HG03175 (cell line): Measurements from ENCODE around the gene TENM4.
A peak's percentile ranks its signal among the peaks of the same experiment; 100 is the strongest.

Experiments
- ATAC-seq: cut with Tn5 transposase; IDR thresholded peaks from one replicate; pipeline ENCODE4 v1.9.1; 2021; ENCODE audit warnings: mild to moderate bottlenecking, moderate library complexity; ENCODE audit not compliant: unreplicated experiment

The TENM4 gene

DNA sequence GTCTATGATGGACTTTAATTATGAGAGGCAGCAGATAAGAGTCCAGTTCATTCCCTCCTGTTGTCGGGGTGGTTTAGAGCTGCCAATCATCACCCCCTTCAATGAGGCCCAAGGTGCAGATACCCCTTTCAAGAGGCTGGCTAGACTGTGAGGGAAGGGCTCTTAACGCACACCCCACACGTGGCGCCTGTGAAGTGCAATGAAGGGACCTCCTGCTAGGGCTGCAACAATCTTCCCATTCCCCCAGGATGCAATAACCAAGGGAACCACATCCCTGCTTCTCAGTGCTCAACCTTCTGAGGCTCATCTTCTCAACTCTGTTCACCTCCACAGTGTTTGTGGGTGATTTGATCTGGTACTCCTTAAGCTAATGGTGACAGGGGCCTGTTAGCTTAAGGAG lies 19.0 kb downstream of the TENM4 start:
- ATAC-seq = no peak

GRCh38 chr11:79419120-79419519 lies 21.7 kb downstream of the TENM4 start:
- ATAC-seq = no peak

- ATAC-seq = no peak
Observed at GRCh38 chr11:79418241-79418640, 22.6 kb downstream of the TENM4 start.

- no peak for ATAC-seq
Observed at GRCh38 chr11:79417069-79417920, 23.5 kb downstream of the TENM4 start.

- no peak for ATAC-seq
Observed at GRCh38 chr11:79415912-79416311, 24.9 kb downstream of the TENM4 start.

GRCh38 chr11:79415411-79415810 lies 25.4 kb downstream of the TENM4 start:
- ATAC-seq = no peak

- ATAC-seq = no peak
Observed at GRCh38 chr11:79414644-79415317, 26.0 kb downstream of the TENM4 start.

GRCh38 chr11:79414041-79414440 lies 26.8 kb downstream of the TENM4 start:
- ATAC-seq = no peak

DNA sequence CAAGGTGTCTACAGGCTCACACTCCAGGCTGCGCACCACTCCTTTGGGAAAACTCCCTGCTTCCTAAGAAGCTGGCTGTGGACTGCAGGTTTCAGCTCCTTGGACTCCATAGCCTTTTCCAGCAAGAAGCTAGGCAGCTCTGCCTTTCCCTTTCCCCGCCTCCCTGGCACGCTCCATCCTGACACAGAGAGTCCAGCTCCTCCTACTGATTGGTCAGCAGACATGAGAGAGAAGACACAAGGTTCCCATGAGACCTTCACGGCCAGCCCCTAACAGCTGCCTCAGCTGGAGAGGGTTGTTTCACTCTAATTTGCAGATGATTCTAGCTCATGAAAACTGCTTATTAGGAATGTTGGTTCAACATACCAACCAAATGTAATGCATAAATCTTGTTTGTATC lies 27.6 kb downstream of the TENM4 start:
- ATAC-seq = no peak

DNA sequence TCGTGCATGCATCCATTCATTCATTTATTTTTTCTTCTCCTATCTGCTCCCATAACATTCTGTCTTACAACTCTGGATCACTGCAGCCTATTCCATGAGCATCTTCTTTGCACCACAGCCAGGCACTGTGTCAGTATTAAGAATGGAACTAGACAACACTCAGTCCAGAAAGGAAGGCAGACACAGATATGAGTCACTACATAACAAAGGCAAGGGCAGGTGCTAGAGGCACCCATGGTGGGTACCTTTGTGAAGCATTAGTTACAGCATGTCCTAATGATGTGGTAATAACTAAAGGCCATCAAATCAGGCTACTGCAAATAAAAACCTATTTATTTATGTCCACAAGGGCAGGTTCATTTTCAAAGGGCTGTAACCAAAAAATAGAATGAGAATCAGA lies 28.1 kb downstream of the TENM4 start:
- peak; percentile 51 for ATAC-seq

- ATAC-seq = no peak
Observed at GRCh38 chr11:79409330-79409729, 31.5 kb downstream of the TENM4 start.

DNA sequence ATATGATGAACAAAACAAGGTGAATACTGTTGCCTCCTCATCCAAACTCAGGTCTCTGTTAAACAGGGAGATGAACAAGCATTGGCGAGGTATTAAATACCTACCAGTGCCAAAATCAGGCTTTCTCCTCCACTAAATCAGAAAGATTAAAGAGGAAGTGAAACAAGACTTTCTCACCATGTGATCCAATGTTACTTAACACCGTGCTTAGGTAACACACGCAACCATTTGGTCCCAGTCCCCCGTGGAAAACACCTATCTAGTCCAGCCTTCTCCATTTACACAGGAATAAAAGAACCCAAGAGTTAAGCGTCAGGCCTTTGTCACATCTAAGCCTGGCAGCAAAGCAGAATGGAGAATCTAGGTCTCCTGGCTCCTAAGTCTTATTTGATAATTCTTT lies 34.5 kb downstream of the TENM4 start:
- peak; percentile 94 for ATAC-seq

- ATAC-seq = no peak
Observed at GRCh38 chr11:79404806-79405205, 36.0 kb downstream of the TENM4 start.

DNA sequence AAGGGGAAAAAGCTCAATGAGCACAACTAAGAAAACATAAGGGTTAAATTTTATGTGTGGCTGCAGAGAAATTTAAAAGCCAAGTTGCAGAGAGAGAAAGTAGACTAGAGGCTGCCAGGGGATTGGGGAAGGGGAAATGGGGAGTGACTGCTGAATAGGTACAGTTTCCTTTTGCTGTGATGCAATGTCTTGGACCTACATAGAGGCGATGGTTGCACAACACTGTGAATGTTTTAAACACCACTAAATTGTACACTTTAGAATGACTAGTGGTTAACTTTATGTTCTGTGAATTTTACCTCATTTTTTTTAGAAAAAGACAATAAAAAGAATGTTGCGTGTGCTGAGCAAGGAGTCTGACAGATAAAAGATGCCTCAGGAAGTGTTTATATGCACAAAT lies 36.5 kb downstream of the TENM4 start:
- no peak for ATAC-seq

- no peak for ATAC-seq
Observed at GRCh38 chr11:79403839-79404238, 37.0 kb downstream of the TENM4 start.

DNA sequence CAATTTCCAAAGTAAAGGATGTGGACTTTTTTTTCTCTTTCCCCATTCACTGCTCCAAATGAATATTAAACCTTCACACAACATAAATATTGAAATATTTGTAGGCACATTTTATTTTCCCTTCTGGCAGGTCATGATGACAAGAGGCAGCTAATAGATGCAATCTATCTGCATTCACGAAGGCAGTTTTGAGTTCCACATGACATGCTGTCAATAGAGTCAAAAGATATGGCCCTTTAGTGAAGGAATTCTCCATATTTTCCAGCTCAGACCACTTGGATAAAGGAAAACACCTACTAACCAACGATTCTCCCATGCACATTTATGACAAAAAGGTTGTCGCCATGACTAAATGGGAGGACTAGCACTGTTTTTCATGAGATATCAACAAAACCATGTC lies 37.9 kb downstream of the TENM4 start:
- ATAC-seq = no peak

GRCh38 chr11:79400717-79401330 lies 40.0 kb downstream of the TENM4 start:
- peak; percentile 80 for ATAC-seq

GRCh38 chr11:79400206-79400605 lies 40.6 kb downstream of the TENM4 start:
- ATAC-seq = no peak

GRCh38 chr11:79397252-79397651 lies 43.6 kb downstream of the TENM4 start:
- no peak for ATAC-seq

GRCh38 chr11:79396674-79397073 lies 44.2 kb downstream of the TENM4 start:
- no peak for ATAC-seq

GRCh38 chr11:79396001-79396400 lies 44.8 kb downstream of the TENM4 start:
- ATAC-seq = no peak
